ENCODE measurements around the gene CHAF1A. TPM values are rescaled to one million over a fixed set of nuclear protein-coding genes. Genes with fewer than 3 reads are reported as not detected.

The CHAF1A gene
- total RNA-seq, 1 experiment from 2014 or later = 12.9 TPM

DNA sequence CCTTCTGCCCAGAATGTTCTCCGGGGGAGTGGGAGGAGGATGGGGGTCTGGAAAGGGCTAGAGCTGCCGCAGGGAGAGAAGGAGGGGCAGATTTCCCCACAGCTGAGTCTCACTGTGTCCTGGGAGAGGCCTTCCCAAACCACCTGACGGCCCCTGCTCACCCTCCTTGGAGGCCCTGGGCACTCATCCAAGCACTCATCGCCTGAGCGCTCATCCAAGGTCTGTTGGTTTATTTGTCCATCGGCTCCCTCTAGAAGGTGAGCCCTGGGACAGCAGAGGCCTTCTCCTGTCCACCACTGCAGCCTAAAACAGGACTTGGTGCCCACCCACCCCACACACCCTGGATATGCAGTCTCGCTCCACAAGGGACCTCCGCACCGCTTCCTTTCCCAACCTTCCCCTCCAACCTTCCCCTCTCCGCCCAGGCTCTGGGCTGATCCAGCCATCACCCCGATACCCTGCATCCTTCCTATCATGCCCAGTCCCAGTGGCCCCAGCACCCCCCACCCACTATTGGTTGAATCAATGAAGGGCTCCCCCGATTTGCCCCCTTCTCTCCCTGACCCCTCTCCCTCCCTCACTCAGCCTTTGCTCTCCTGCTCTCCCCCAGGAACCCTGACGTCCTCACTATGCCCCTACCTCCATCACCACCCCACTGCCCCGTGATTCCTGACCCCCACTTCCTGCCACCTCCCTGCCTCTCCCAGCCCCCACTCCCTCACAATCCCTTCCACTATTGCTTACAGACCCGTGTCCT lies 53.5 kb downstream of the CHAF1A start:
- peak; percentile 42 for DNase-seq (ENCODE audit: low read depth)

DNA sequence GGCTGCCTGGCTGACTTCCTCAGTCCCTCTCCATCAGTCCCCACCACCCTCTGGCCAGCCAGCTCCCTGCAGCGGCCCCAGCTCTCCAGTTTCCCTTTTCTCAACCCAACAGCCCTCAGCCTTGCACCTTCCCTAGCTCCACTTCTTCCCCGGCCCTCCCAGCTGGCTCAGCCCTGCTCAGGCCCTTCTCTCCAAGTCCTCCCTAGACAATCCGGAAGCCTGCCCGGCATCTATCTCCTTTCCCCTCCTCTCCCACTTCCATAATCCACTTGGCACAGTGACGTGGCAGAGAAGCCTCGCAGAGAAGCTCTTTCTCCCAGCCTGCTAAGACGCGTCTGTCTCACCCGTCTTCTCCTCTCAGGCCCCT lies 54.0 kb downstream of the CHAF1A start:
- peak; percentile 69 for DNase-seq (ENCODE audit: low read depth)

GRCh38 chr19:4456843-4457653 lies 54.6 kb downstream of the CHAF1A start:
- peak; percentile 44 for DNase-seq (ENCODE audit: low read depth)

- DNase-seq (ENCODE audit: low read depth) = peak; percentile 98
Observed at GRCh38 chr19:4457654-4458395, 55.4 kb downstream of the CHAF1A start, which contains the start of gene UBXN6. Gene UBXN6, minus strand, starts transcription at chr19:4457794. Its CDS starts 97 bp downstream, at chr19:4457697.

DNA sequence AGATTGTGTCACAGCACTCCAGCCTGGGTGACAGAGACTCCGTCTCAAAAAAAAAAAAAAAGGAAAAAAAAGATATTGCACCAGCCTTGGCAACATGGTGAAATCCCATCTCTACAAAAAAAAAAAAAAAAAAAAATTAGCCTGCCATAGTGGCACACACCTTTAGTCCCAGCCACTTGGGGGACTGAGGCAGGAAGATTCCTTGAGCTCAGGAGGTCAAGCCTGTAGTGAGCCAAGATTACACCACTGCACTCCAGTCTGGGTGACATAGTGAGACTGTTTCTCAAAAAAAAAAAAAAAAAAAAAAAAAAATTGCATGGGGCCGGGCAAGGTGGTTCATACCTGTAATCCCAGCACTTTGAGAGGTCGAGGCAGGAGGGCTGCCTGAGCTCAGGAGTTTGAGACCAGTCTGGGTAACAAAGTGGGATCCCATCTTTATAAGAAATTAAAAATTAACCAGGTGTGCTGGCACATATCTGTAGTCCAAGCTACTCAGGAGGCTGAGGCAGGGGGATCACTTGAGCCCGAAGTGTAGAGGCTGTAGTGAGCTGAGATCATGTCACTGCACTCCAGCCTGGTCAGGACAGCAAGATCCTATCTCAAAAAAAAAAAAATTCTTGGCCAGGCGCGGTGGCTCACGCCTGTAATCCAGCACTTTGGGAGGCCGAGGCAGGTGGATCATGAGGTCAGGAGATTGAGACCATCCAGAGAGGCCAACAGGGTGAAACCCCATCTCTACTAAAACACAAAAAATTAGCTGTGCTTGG lies 62.6 kb downstream of the CHAF1A start:
- no peak for DNase-seq (ENCODE audit: low read depth)

- no peak for DNase-seq (ENCODE audit: low read depth)
Observed at GRCh38 chr19:4467835-4468234, 65.4 kb downstream of the CHAF1A start.

- peak; percentile 100 for DNase-seq (ENCODE audit: low read depth)
Observed at GRCh38 chr19:4471403-4472173, 69.1 kb downstream of the CHAF1A start.

GRCh38 chr19:4472174-4472974 lies 69.9 kb downstream of the CHAF1A start, which contains the start of gene HDGFL2:
Gene HDGFL2, plus strand, starts transcription at chr19:4472297. Its CDS starts 54 bp downstream, at chr19:4472351.
- DNase-seq (ENCODE audit: low read depth) = no peak

GRCh38 chr19:4473011-4473762 lies 70.7 kb downstream of the CHAF1A start:
- DNase-seq (ENCODE audit: low read depth) = no peak

DNA sequence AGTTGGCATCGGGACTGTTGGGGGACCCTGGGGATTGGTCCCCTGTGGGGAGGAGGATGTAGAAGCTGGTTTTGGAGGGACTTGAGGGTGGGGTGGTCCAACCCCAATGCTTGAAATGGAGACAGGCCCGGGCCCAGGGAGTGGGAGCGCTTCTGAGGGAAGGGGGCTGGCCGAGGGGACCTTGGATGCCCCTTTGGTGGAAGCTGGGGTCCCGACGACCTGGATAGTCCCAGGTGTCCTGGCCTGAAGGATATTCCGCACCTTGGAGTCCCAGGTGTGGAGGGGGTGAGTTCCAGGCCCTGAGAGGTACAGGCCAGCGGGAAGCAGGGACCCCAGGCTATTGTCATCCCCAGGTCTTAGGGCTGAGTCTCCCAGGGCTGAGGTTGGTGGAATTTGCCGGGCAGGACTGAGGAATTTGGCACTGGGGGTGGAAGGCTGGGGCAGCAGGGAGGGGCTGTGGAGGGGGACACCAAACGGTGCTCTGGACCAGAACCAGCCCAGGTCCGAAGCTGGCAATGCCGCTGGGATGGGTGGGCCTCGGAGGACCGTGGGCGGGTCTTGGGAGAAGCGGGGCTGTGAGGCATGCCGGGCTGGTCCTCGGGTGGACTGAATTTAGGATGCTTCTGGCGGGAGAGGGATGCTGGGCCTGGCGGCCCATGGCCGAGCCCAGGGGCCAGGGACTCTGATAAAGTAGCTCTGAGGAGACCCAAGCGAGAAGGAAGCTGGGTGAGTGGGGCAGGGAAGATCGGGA lies 71.5 kb downstream of the CHAF1A start:
- DNase-seq (ENCODE audit: low read depth) = no peak

DNA sequence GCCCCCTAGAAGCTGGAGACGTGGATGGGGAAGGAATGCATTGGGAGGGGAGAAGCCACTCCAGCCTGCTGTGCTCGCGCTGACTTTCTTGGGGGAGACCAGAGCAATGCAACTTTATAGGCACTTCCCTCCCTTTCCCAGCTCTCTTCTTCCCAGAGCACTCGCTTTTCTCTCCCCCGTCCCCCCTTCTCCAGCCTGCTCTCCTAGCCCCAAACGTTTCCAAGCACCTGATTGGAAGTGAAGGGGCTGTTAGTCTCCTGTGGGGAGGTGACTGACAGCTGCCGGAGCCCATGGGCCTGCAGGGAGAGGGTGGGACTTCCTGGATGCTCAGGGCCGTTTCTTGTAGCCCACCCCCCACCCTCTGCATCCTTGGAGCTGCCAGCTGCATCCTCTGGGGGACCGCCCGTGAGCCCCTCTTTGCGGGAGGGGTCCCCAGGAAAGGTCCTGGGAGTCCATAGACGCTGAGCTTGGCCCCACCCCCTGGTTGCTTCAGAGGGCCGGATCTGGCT lies 72.1 kb downstream of the CHAF1A start:
- no peak for DNase-seq (ENCODE audit: low read depth)

GRCh38 chr19:4477034-4477801 lies 74.8 kb downstream of the CHAF1A start:
- no peak for DNase-seq (ENCODE audit: low read depth)

GRCh38 chr19:4482721-4483364 lies 80.4 kb downstream of the CHAF1A start:
- DNase-seq (ENCODE audit: low read depth) = no peak

- DNase-seq (ENCODE audit: low read depth) = no peak
Observed at GRCh38 chr19:4483385-4483784, 80.9 kb downstream of the CHAF1A start.

GRCh38 chr19:4487572-4487971 lies 85.1 kb downstream of the CHAF1A start:
- no peak for DNase-seq (ENCODE audit: low read depth)

GRCh38 chr19:4488496-4488895 lies 86.1 kb downstream of the CHAF1A start:
- no peak for DNase-seq (ENCODE audit: low read depth)

DNA sequence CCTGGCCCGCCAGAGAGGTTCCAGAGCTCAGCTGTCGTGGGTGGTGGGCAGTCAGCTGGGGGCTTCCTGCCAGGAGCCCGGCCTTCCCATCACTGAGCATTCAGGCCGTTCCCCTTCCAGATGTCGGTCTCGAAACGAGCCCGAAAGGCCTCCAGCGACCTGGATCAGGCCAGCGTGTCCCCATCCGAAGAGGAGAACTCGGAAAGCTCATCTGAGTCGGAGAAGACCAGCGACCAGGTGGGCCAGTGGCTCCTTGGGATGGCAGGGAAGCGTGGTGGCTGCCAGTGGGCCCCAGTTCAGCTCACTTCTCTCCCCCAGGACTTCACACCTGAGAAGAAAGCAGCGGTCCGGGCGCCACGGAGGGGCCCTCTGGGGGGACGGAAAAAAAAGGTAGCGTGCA lies 89.0 kb downstream of the CHAF1A start:
- no peak for DNase-seq (ENCODE audit: low read depth)
